ELF-1 (cell line): ENCODE results near the gene SLC24A4.
A peak's percentile ranks its signal among the peaks of the same experiment; 100 is the strongest.

Source experiments
- DNase-seq: peaks from one replicate; pipeline ENCODE4 v3.0.0-alpha.2; 2016; ENCODE audit warnings: low read depth, low spot score

SLC24A4 gene

GRCh38 chr14:92500491-92500941 lies 177.6 kb downstream of the SLC24A4 start:
- peak; percentile 72 for DNase-seq

DNA sequence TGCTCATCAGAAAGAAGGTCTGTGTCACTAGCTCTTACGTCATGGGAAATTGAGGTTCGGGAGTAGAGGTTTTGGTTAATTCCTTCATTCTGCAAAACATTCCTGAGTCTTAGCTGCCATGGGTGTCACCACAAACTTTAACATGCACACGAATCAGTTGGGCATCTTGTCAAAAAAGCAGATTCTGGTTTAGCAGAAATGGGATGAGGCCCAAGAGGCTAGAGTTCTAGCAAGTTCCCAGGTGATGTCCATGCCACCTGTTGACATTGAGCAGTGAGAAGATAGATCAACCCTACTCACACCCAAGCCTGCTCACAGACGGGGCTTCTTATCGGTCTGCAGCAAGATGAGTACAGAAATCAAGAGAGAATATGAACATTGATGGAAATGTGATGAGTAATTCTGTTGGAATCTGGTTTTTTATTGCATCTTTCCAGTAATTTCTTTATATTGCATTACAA lies 179.0 kb downstream of the SLC24A4 start:
- DNase-seq: no peak

DNA sequence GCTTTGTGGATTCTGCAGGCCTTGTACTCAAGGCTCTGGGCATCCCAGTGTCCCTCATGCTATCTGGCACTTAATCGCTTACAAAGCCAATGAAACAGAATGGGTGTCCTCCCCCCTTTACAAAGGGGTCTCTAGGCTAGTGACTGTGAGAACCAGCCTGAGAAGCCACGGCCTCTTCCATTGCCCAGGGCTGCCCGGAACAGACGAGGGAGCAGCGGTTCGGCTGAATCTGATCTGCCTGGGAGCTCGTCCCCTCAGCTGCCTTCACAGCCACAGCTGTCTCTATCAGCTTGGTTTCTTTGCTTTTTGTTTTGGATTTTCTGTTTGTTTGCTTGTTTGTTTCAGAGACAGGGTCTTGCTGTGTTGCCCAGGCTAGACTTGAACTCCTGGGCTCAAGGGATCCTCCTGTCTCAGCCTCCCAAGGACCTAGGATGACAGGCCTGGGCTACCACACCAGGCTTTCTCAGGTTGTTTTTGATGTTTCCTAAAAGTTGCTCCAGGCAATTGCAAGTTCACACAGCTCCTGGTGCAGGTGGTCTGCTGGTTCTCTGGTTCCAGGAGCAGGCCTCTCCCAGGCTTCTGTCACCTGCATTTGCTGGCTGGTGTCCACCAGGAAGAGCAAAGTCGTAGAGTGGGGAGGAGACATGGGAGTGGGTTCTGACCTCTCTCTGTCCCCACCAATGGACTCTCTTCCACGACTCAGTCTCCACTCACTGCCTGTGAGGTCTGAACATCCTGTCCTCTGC lies 179.7 kb downstream of the SLC24A4 start:
- peak; percentile 26 for DNase-seq

GRCh38 chr14:92503756-92504491 lies 181.0 kb downstream of the SLC24A4 start:
- DNase-seq: peak; percentile 61

DNA sequence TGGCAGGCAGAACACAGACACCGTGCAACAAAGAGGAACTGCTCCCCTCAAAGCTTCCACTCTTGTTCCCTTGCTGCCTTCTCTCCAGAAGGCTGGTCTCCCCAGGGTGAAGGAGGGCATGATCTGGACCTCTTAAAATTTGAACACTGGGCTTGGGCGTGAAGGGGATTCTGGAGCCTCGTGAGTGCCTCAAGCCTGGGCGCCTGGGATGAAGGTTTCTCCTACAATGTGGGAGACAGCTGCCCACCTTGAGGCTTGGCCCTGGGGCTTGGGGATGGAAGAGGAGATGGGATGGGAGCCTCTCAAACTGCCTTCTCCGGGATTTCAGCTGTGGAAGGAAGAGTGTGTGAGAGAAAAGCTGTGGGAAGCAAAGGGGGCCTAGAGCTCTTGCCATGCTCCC lies 182.9 kb downstream of the SLC24A4 start:
- DNase-seq: no peak

DNA sequence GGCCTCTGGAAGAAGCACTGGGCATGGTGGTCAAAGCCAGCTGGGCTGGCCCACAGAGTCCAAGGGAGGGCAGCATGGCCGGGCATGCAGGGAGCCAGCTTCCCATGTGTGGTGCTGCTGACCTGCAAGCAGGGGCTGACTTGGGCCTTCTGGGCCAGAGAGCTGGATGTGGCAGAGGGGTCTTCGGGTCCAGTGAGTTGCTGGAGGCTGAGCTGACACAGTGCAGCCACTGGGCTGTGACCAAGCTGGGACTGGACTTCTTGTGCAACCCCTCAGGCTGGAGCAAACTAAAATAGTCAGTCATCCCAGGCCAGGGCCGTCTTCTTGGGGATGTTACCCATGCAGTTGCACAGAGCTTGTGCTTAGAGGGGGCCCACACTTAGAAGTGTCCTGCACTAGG lies 183.3 kb downstream of the SLC24A4 start:
- DNase-seq: no peak

- no peak for DNase-seq
Observed at GRCh38 chr14:92507174-92507768, 184.3 kb downstream of the SLC24A4 start.

DNA sequence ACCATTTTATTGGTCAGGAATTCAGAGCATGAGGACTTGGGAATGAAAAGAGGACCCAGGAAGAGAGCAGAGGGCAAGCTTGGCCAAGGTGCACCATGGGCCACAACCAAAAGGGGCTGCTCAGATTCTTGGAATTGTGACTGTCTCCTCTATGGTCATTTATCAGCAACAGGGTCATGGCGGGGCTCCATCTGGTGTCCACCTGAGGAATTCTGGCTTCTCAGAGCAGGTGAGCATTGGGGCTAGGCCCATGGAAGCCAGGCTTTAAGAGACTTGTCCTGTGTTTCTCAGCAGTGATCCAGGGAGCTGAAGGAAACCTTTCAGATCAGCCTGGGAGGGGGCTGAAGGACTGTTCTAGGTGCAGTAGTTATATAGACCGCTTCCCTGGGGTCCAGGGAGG lies 188.0 kb downstream of the SLC24A4 start:
- DNase-seq: peak; percentile 68

DNA sequence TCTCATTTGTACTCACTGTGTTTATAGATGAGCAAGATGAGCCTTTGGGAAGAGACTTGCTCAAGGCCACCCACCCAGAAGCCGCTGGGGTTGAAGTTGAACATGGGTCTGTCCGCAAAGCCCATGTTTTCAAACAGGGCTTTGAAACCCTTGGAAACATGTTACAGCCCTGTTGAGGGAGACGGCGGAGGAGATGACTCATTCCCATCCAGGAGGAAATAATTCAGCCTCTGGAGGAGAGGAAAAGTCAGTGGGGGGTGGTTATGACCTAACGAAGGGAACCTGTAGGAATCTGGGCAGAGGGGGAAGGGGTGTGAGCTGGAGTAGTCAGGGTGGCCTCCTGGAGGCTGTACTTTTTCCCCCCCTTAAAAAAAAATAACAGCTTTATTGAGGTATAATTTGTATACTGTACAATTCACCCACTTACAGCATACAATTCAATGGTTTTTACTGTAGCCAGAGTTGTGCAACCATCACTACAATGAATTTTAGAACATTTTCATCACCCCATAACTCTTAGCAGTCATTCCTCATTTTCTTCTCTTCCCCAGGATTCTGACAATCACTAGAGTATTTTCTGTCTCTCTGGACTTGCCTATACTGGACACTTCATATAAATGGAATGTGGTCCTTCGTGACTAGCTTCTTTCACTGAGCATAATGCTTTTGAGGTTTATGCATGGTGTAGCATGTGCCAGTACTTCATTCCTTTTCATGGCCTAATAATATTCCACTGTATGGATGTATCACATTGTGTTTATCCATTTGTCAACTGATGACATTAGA lies 188.7 kb downstream of the SLC24A4 start:
- peak; percentile 48 for DNase-seq

DNA sequence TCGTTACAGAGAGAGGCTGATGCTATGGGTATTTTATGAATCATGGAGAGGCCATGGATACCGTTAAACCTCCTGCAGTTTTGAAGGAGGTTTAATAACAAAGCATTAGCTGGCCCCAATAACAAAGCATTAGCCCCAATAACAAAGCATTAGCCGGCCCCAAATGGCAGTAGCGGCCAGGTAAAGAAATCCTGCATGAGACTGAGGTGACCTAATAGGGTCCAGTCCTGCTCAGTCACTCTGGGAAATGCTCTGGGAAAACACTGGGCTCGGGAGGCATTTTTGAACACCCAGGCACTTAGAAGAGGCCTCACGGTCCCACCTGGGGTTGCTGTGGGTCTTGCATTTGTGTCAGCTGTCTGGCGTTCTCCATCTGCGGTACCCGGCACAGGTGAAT lies 189.8 kb downstream of the SLC24A4 start:
- no peak for DNase-seq

DNA sequence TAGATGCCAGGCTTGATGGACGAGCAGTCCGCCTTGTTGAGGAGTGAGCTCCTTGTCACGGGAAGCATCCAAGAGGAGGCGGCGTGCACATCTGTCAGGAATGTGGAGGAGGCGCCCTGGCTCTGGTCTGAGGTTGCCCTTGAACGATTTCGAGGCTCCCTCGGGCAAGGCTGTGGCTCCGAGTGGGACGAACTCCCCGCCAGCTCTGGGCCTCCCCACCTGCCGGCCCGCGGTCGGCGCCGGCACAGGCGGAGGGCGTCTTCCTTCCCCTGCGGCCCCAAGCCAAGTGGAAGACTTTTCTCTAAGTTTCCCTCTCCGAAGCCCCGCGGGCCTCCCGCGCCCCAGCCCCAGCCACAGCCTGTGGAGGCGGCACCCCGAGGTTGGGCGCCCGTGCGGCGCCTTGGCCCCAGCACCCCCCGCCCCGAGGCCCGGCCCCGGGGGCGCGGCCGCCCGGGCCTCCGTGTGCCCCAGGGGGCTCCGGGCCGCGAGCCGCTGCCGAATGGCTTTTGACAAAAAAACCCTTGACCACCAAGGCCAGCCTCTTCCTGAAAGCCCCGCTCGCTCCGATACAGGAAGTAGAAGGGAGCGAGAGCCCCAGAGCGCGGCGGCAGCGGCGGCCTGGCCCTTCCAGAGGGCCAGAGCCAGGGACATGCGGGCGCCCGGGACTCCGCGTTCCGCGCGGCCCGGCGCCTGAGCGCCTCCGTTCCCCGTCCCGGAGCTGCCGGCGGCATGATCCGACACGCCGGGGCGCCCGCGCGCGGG lies 190.4 kb downstream of the SLC24A4 start, which contains the start of gene RIN3:
TSS of gene RIN3 (plus strand) at position 578 of the 762 bp plus-strand sequence. CDS start at position 730, 152 bp downstream.
- peak; percentile 58 for DNase-seq

GRCh38 chr14:92513966-92514843 lies 191.2 kb downstream of the SLC24A4 start:
- peak; percentile 38 for DNase-seq

- no peak for DNase-seq
Observed at GRCh38 chr14:92514844-92515514, 192.0 kb downstream of the SLC24A4 start.

- no peak for DNase-seq
Observed at GRCh38 chr14:92515546-92516343, 192.8 kb downstream of the SLC24A4 start.

DNA sequence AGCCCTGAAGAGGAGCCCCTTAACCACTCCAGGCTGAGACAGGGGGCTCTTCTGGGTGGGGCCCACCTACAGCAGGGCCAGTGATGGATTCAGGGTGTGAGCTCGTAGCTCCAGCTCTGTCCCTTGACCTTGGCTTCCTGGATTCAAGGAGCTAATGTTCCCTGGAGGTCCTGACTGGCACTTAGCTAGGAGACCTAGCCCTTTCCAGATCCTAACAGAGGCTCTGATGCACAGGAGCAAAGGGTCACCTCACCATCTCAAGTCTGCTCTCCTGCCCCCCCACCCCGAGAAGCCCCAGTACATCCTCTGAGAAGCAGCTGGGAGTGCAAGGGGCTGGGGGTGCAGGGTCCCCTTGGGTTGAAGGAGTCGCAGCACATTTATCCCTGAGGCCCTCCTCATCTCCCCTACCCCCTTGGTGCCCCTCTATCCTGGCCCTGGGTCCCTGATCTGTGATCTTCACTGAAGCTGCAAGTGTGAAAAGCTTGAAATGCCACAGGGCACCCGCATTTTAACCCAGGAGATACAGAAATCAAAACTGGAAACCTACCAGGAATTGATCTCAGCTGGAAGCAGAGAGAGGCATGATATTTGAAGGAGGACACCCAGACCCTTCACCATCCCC lies 193.5 kb downstream of the SLC24A4 start:
- no peak for DNase-seq

- DNase-seq: no peak
Observed at GRCh38 chr14:92516966-92517506, 194.1 kb downstream of the SLC24A4 start.

DNA sequence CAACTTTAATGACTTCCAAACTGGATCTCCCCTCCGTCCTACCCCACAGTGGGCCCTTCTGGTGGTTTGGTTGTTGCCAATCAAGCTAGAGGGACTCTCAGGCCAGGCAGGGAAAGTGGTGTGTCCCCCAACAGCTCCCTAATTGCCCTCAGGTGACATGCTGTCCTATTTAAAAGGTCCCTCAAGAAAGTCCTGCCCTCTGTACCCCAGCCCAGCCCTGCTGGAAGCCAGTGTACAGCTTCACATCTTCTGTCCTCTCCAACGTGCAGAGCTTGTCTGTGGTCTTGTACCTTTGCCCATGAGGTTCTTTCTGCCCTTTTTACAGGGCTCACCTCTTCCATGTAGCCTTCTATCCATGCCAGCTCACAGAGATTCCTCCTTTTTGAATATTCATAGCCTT lies 194.8 kb downstream of the SLC24A4 start:
- DNase-seq: no peak
